ENCODE data around the gene RMI2.

GRCh38 chr16:11325404-11326083 is 19.7 kb upstream of the RMI2 start:
- TF ChIP-seq CTCF (IDR thresholded peaks at IDR 0.05), result no peak
- no peak for TF ChIP-seq EP300 (IDR thresholded peaks at IDR 0.05)
